SK-N-SH (cell line): ENCODE results near the gene MYO1H. TPM values are rescaled to one million over a fixed set of nuclear protein-coding genes. Genes with fewer than 3 reads are reported as not detected.

ENCODE experiments used
- CTCF ChIA-PET: fragments of 300-600, 350-600 bp; formaldehyde crosslinking; extraction: SDS; loops from one replicate; lab custom pipeline; 2021; lab: Yijun Ruan, JAX
- POLR2A ChIA-PET: fragments of 350-600 bp; sonication (Branson Sonifier 250); formaldehyde crosslinking; extraction: SDS; loops from one replicate; lab custom pipeline; 2020; ENCODE audit warnings: antibody characterized with exemption, inconsistent platforms; lab: Yijun Ruan, JAX
- DNase-seq: peaks from one replicate; pipeline ENCODE4 v3.0.0; 2012
- H2AFZ ChIP-seq: fragments of 200-600 bp; sonication (generic); 2 replicates; pipeline ENCODE4 v1.8.1; 2016; ENCODE audit warnings: antibody characterized with exemption, mild to moderate bottlenecking, low read depth
- H3F3A ChIP-seq: fragments of 200-600 bp; sonication (generic); replicated peaks from 2 replicates; pipeline ENCODE3; 2016; ENCODE audit warnings: antibody characterized with exemption, mild to moderate bottlenecking; ENCODE audit not compliant: insufficient read depth
- H3K27ac ChIP-seq, 2 experiments: fragments of 200-500 bp in 1 of 2; fragments of 200-600 bp in 1 of 2; sonication (Bioruptor generic) in 1 of 2; sonication (generic), shearing (Covaris generic) in 1 of 2; 2 replicates each; pipeline versions ENCODE4 v1.5.1 to v1.6.1; 2014 to 2016; ENCODE audit warnings: low read depth in 2 of 2, inconsistent platforms in 1 of 2, low read length in 1 of 2, mild to moderate bottlenecking in 1 of 2, mixed read lengths in 1 of 2
- H3K27me3 ChIP-seq: fragments of 200-600 bp; sonication (generic), shearing (Covaris generic); 2 replicates; pipeline ENCODE4 v1.6.1; 2016; ENCODE audit warnings: mixed run types; ENCODE audit not compliant: insufficient read depth
- H3K36me3 ChIP-seq, 2 experiments: fragments of 200-500 bp in 1 of 2; fragments of 200-600 bp in 1 of 2; sonication (Bioruptor generic) in 1 of 2; sonication (generic) in 1 of 2; replicated peaks in 1 of 2; 2 replicates each; pipeline versions ENCODE3 to v1.5.1; 2014 to 2016; ENCODE audit warnings: low read length in 1 of 2, mild to moderate bottlenecking in 1 of 2; ENCODE audit not compliant: insufficient read depth in 2 of 2, control insufficient read depth in 1 of 2
- H3K4me1 ChIP-seq, 2 experiments: fragments of 200-500 bp in 1 of 2; fragments of 200-600 bp in 1 of 2; sonication (Bioruptor generic) in 1 of 2; sonication (generic), shearing (Covaris generic) in 1 of 2; 2 replicates each; pipeline versions ENCODE4 v1.5.1 to v1.6.1; 2014 to 2016; ENCODE audit warnings: low read depth in 1 of 2, low read length in 1 of 2, mixed run types in 1 of 2; ENCODE audit not compliant: insufficient read depth in 2 of 2, control insufficient read depth in 1 of 2
- H3K4me2 ChIP-seq: fragments of 200-600 bp; sonication (generic), shearing (Covaris generic); 2 replicates; pipeline ENCODE4 v1.6.1; 2017; ENCODE audit warnings: mixed run types
- H3K4me3 ChIP-seq, 2 experiments: fragments of 200-500 bp in 1 of 2; fragments of 200-600 bp in 1 of 2; sonication (Bioruptor generic) in 1 of 2; sonication (generic), shearing (Covaris generic) in 1 of 2; 2 replicates each; pipeline versions ENCODE4 v1.5.1 to v1.8.1; 2014 to 2016; ENCODE audit warnings: low read depth in 2 of 2, inconsistent platforms in 1 of 2, low read length in 1 of 2, mild to moderate bottlenecking in 1 of 2, mixed read lengths in 1 of 2, moderate library complexity in 1 of 2
- H3K79me2 ChIP-seq: fragments of 200-600 bp; sonication (generic); 2 replicates; pipeline ENCODE4 v1.8.1; 2017; ENCODE audit warnings: mild to moderate bottlenecking; ENCODE audit not compliant: insufficient read depth
- H3K9ac ChIP-seq: fragments of 200-600 bp; sonication (generic); 2 replicates; pipeline ENCODE4 v1.6.1; 2017; ENCODE audit warnings: mixed run types
- H3K9me2 ChIP-seq: fragments of 200-600 bp; sonication (generic); 2 replicates; pipeline ENCODE4 v1.6.1; 2017; ENCODE audit warnings: mixed run types
- H3K9me3 ChIP-seq: fragments of 200-600 bp; sonication (generic); 2 replicates; pipeline ENCODE4 v1.6.1; 2017; ENCODE audit warnings: mixed run types, mild to moderate bottlenecking, moderate library complexity
- H4K20me1 ChIP-seq: fragments of 200-600 bp; sonication (generic); 2 replicates; pipeline ENCODE4 v1.6.1; 2017; ENCODE audit warnings: mild to moderate bottlenecking, mixed run types; ENCODE audit not compliant: insufficient read depth
- CTCF ChIP-seq: fragments of 200-600 bp; sonication (generic); IDR thresholded peaks from 2 replicates; pipeline ENCODE4 v1.6.1; 2017; ENCODE audit warnings: antibody characterized with exemption, mild to moderate bottlenecking, moderate library complexity
- EP300 ChIP-seq, 2 experiments: IDR thresholded peaks; 2 replicates each; pipeline versions ENCODE4 v1.4.0 to v1.6.1; 2012; ENCODE audit warnings: borderline replicate concordance in 1 of 2, low read depth in 1 of 2, low read length in 1 of 2
- IRF3 ChIP-seq: fragments of 150-350 bp; IDR thresholded peaks from 2 replicates; pipeline ENCODE4 v1.6.1; 2016; ENCODE audit warnings: mild to moderate bottlenecking, low read depth, low read length
- MAX ChIP-seq: IDR thresholded peaks from 2 replicates; pipeline ENCODE4 v1.4.0; 2012; ENCODE audit warnings: low read depth
- NRF1 ChIP-seq: IDR thresholded peaks from 2 replicates; pipeline ENCODE4 v1.6.1; 2012; ENCODE audit warnings: low read depth, mild to moderate bottlenecking, low read length
- RAD21 ChIP-seq: IDR thresholded peaks from 2 replicates; pipeline ENCODE4 v1.6.1; 2012; ENCODE audit warnings: mild to moderate bottlenecking, low read length
- SIN3A ChIP-seq: IDR thresholded peaks from 2 replicates; pipeline ENCODE4 v1.6.1; 2012; ENCODE audit warnings: low read depth, mild to moderate bottlenecking, low read length, moderate library complexity, borderline replicate concordance
- SMC3 ChIP-seq: IDR thresholded peaks from 2 replicates; pipeline ENCODE4 v1.6.1; 2012; ENCODE audit warnings: low read depth, low read length, improper control_type of control experiment
- WGBS: methylation state at CpG from one replicate; pipeline ENCODE4 v1.1.6; 2017; ENCODE audit warnings: low lambda C conversion rate; 5-methylcytosine and 5-hydroxymethylcytosine counted together
- polyA plus RNA-seq, 3 experiments: library from polyadenylated mRNA; depleted of rRNA; stranded (reverse); fragments of >200 nt; gene quantifications; 2 replicates each; pipeline ENCODE4 v1.2.3, GENCODE V29; 2012

Gene MYO1H
- polyA plus RNA-seq, 1 of the 3 experiments (the other 2 are of a cell fraction) = not detected

- H3K9me2 ChIP-seq = no peaks in the 10 kb centered on the region
- no peak overlapping the region for H2AFZ ChIP-seq
- DNase-seq = peak; percentile 65
- TF ChIP-seq IRF3 (no peak), RAD21 (peak; percentile 67), CTCF (peak; percentile 80), SMC3 (peak; percentile 70)
- TF ChIP-seq, all 33 proteins: peak for 3
- 31% methylated on average over 14 of the region's 14 CpGs for WGBS
- H3K79me2 ChIP-seq = no peaks in the 10 kb centered on the region
- H3F3A ChIP-seq = no peaks in the 10 kb centered on the region
- CTCF ChIA-PET = interaction anchor here (0.6 to 2.9 kb wide), 38 partner anchors 9 to 489 kb away, joined by 3 to 16 read pairs (median 5); partner anchors contain the start of genes KCTD10 and UBE3B
- no peaks in the 10 kb centered on the region for H4K20me1 ChIP-seq
- H3K4me2 ChIP-seq = no peak overlapping the region
- H3K9me3 ChIP-seq = no peaks in the 10 kb centered on the region
- no peak overlapping the region; a peak in 1 of 4 replicates for H3K4me3 ChIP-seq
- no peak overlapping the region for H3K27ac ChIP-seq
- H3K9ac ChIP-seq = no peak overlapping the region
- H3K27me3 ChIP-seq = no peaks in the 10 kb centered on the region
- H3K4me1 ChIP-seq = no peaks in the 10 kb centered on the region; a peak in 1 of 4 replicates
- H3K36me3 ChIP-seq = no peaks in the 10 kb centered on the region
- POLR2A ChIA-PET = no interaction called here
Observed at GRCh38 chr12:109432842-109433304, 85.2 kb downstream of the MYO1H start.

GRCh38 chr12:109433618-109434017 lies 85.9 kb downstream of the MYO1H start:
- H3F3A ChIP-seq = no peaks in the 10 kb centered on the region
- H3K36me3 ChIP-seq = no peaks in the 10 kb centered on the region
- CTCF ChIA-PET = interaction anchor here (0.7 to 2.9 kb wide), 32 partner anchors 8 to 488 kb away, joined by 3 to 16 read pairs (median 6); no protein-coding TSS in a partner anchor
- H4K20me1 ChIP-seq = no peaks in the 10 kb centered on the region
- H3K9me3 ChIP-seq = no peaks in the 10 kb centered on the region
- WGBS = 86% methylated on average over 4 of the region's 4 CpGs
- H3K9ac ChIP-seq = no peak overlapping the region
- no peak overlapping the region for H3K27ac ChIP-seq
- H2AFZ ChIP-seq = no peak overlapping the region
- H3K27me3 ChIP-seq = no peaks in the 10 kb centered on the region
- POLR2A ChIA-PET = no interaction called here
- peak; percentile 37 for DNase-seq
- H3K79me2 ChIP-seq = no peaks in the 10 kb centered on the region
- TF ChIP-seq IRF3 (no peak), EP300 (IDR thresholded peaks at IDR 0.05; ENCODE audit: borderline replicate concordance in 1 of 2, low read depth in 1 of 2, low read length in 1 of 2) (no peak), NRF1 (no peak), MAX (no peak), CTCF (peak; percentile 45), SIN3A (no peak)
- no peak overlapping the region for H3K4me2 ChIP-seq
- H3K9me2 ChIP-seq = no peaks in the 10 kb centered on the region
- no peaks in the 10 kb centered on the region; a peak in 1 of 4 replicates for H3K4me1 ChIP-seq
- H3K4me3 ChIP-seq = no peak overlapping the region
